GM12872 (cell line): ENCODE data around the gene PRKD2.

ENCODE experiments used
- TF ChIP-seq, protein P1 (sequence below): IDR thresholded peaks from 3 replicates; pipeline ENCODE4 v1.5.1; 2011; ENCODE audit warnings: low read depth, mild to moderate bottlenecking, low read length, moderate library complexity; ENCODE audit not compliant: insufficient read depth

Gene PRKD2

DNA sequence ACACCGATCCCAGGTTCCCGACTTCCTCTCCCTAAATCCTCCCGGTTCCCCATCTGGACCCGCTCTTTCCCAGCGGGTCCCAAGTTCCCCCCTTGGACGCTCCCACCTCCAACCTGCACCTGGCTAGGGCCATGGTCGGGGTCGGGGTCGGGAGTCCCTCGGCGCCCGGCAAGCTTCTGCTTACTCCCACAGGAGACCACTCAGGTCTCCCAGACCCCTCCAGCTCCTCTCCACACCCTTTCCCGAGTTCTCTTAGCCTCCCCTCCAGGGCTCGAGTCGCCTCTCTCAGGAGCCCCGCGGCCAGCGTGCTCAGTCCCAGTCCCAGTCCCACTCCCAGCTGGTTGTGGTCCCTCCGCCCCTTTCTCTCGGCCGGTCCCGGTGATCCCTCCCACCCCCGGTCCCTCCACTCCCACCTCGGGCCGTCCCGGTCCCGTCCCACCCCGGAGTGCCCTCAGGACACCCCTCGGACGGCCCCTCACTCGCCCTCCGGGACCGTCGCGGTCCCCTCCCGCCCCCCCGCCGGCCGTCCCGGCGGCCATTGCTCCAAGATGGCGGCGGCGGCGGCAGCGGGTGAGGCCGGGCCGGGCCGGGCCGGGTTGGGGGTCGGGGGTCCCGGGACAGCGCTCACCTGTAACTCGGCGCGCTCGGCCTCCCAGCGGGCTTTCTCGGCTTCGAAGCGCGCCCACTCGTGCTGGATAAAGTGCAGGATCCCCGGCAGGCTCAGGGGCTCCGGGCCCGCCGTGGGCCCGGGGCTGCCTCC lies 28.8 kb upstream of the PRKD2 start, which contains the start of gene FKRP:
Gene FKRP (plus strand): TSS at position 537 of the 760 bp plus-strand sequence. CDS start 9,394 bp downstream, outside the sequence.
- TF ChIP-seq, protein P1, sequence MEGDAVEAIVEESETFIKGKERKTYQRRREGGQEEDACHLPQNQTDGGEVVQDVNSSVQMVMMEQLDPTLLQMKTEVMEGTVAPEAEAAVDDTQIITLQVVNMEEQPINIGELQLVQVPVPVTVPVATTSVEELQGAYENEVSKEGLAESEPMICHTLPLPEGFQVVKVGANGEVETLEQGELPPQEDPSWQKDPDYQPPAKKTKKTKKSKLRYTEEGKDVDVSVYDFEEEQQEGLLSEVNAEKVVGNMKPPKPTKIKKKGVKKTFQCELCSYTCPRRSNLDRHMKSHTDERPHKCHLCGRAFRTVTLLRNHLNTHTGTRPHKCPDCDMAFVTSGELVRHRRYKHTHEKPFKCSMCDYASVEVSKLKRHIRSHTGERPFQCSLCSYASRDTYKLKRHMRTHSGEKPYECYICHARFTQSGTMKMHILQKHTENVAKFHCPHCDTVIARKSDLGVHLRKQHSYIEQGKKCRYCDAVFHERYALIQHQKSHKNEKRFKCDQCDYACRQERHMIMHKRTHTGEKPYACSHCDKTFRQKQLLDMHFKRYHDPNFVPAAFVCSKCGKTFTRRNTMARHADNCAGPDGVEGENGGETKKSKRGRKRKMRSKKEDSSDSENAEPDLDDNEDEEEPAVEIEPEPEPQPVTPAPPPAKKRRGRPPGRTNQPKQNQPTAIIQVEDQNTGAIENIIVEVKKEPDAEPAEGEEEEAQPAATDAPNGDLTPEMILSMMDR: no peak

DNA sequence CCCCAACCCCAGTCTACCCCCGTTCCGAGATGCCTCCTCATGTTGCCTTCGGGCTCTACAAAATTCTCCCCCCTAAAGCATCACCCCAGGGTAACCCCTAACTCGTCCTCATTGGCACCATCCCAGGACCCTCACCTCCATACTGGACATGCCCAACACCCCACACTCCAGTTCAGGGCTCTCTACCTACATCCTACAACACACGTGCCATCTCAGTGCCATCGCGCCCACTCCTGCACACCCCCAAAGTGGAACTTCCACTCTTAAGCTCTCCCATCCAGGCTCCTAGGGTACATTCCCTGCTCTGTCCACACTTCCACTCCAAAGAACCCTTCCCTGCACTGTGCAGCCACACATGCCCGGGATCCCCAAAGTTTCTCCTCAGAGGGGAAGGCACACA lies 28.1 kb upstream of the PRKD2 start:
- TF ChIP-seq, protein P1: no peak

DNA sequence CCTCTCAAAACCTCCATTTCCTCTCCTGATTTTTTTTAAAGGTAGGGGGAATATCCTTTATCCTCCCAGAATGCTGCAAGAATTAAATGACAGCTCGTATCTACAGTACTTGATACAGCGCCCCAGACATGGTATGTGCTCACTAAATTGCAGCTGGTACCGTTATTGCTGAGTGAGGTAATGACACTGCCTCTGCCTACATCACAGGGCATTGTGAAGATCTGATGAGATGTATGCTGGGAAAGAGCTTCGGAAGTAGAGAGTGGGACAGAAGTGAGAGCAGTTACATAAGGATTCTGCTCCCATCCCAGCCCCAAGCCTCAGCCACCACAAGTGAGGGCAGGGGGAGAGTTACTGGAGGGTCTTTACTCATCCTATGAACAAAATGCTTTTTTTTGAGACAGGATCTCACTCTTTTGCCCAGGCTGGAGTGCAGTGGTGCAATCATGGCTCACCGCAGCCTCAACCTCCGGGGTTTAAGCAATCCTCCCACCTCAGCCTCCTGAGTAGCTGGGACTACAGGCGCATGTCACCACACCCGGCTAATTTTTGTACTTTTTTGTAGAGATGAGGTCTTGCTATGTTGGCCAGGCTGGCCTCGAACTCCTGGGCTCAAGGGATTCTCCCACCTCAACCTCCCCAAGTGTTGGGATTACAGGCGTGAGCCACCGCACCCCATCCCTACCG lies 27.2 kb upstream of the PRKD2 start:
- TF ChIP-seq, protein P1: no peak

DNA sequence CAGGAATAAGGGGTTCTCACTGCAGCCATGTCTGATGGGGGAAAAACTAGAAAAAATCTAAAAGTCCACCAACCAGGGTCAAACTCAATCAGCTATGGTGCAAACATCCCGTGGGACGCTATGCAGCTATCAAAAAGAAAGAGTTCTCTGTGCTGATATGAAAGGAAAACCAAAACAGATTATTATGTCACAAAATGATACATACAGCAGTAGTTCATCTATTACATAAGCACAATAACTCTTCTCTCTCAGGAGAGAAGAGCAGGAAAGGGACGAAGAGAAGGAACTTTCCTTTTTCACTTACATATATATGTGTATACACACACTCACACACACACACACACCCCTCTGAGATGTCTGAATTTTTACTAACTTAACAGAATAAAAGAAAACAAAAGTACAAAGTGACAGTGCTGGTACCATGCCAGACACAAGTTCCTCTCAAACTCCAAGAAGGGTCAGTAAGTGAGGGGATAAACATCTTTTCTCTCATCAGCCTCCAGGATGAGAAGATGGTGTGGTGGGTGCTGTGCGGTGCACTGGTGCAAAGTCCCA lies 26.1 kb upstream of the PRKD2 start:
- TF ChIP-seq, protein P1: no peak

DNA sequence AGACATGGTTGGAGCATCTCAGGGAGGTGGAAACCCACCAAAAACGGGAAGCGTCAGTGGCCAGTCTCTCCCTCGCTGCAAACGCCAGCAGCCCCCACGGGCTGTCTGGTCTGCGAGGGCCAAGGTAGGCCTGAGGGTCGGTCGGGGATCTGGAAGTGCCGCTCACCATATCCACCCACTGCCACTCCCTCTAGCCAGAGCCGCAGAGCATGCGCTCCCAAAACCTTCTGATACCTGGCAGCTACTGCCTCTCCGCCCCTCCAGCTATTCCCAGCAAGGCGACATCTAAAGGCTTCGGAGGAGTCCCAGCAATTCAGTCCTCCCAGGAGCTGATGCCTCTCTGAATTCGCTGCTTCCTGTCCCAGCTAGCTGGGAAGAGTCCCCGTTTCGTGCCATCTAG lies 24.5 kb upstream of the PRKD2 start:
- TF ChIP-seq, protein P1: no peak

DNA sequence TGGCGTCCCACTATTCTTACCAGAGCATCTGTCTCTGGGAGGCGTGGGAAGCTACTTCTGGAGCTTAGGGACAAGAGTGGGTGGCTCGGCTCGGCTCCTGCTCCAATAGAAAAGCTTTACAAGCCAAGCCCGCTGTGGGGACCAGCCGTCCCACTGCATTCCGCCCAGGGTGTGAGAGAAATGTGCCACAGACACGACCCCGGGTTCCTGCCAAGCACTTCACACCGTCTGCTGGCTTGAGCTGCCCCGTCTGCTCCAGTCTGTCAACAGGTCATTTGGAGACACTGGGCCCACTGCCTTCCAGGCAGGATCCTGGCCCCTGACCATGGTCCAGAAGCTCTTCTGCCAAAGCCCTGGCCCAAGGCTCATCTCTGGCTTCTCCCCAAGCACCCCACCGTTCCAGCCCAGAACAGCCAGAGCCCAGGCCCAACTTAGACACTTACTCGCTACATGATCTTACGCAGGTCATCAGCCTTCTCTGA lies 22.4 kb upstream of the PRKD2 start:
- TF ChIP-seq, protein P1: no peak

DNA sequence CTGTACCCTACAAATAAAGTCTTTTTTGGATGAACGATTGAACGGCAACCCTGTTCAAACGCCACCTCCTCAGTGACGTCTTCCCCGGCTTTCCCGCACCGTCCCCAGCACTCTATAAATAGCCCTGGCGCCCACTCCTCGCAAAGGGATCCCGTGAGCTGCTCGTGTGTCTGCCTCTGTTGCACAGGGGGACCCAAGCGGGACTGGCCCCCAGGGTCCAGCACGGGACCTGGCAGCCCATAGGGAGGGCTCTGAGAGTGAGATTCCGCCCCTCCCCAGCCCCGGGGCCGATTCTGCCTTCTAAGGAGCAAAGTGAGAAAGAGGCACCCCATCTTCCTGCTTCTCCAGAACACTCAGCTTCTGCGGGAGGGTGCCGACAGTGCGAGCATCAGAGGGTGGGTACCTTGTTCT lies 20.9 kb upstream of the PRKD2 start:
- TF ChIP-seq, protein P1: no peak
